ENCODE results near the gene TSSK6.
A peak's percentile ranks its signal among the peaks of the same experiment; 100 is the strongest.
"Not testable (repeated sequence)": the region's sequence is repeated elsewhere in the genome, so short reads cannot be mapped to it uniquely, and the experiment has no call there.

Gene TSSK6

DNA sequence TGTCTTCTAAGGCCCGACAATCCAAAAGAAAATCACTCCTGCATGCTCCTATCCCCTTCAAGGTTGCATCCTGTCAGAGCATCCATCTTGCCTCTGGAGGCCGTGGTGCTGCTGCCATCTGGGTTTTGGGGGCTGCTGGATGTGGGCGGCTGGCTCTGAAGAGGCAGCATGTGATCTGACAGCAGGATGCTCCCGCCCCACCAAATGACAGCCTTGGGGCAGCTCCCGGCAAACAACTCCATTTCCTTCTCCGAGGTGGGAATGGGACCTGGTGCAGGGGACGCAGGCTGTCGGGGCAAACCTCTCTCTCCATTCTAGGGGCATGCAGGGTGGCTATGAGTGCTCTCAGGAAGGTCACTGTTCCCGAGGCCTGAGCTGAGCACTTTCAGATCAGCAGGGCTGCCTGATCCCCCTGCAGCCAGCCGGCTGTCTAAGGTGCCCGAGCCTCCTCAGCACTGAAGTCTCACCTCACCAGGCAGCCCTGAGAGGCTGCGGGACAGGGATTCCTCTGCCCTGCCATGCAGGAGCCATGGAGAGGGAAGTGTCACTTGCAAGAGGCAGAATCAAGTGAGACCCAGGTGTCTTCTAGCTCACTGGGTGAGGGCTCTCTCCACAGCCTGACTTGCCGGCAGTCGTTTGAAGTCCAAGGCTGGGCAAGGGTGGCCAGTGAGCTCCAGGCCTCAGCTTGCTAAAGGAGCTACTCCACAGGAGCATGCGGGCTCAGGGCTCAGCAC is 28.8 kb downstream of the TSSK6 start:
- DNase-seq = no peak

DNA sequence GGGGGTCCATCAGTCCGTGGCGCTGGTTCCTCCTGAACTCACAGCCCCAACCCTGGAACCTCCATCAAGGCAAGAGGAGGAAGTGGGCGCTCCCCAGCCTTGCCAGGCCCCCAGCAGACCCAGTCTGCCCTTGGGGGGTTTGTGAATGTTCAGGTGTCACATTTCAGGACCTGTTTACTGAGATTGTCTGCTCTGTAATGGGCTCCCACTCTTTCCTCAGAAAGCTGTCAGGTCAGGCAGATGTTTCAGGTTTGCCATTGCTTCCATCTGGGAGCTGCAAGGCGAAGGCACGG is 29.4 kb downstream of the TSSK6 start:
- no peak for DNase-seq

DNA sequence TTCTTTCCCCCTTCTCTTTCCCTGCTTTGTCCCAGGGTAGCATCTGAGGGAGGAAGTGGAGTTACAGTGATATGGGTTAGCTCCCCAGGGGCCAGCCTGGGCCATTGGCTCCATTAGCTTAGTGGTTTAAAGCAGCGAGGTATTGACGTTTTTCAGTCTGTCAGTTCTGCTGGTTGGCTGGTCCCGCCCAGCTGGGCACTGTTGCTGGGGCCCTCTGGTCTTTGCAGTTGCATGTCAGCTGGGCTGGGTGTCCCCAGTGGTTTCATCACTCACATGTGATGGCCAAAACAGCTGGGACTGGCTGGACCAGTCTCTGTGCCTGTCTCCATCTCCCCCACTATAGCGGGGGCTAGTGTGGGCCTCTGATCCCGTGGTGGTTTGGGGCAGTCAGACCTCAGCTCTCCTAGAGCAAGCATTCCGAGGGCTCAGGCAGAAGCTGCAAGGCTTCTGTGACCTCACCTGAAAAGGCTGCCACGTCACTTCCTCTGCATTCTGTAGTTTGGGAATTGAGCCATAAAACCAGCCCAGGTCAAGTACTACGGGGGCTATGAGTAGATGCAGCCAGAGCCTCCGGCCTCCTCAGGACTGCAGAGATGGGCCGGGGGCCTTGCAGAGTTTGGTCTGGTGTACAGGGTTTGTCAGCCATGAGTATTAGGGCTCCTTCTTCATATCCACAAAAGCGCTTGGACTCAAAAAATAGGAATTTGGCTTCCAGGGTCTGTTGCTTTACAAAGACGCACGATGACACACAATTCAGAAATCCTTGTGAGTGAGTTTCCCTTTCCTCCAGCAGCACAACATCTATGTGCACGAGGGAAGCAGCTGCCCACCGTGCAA is 30.0 kb downstream of the TSSK6 start:
- DNase-seq = no peak

DNA sequence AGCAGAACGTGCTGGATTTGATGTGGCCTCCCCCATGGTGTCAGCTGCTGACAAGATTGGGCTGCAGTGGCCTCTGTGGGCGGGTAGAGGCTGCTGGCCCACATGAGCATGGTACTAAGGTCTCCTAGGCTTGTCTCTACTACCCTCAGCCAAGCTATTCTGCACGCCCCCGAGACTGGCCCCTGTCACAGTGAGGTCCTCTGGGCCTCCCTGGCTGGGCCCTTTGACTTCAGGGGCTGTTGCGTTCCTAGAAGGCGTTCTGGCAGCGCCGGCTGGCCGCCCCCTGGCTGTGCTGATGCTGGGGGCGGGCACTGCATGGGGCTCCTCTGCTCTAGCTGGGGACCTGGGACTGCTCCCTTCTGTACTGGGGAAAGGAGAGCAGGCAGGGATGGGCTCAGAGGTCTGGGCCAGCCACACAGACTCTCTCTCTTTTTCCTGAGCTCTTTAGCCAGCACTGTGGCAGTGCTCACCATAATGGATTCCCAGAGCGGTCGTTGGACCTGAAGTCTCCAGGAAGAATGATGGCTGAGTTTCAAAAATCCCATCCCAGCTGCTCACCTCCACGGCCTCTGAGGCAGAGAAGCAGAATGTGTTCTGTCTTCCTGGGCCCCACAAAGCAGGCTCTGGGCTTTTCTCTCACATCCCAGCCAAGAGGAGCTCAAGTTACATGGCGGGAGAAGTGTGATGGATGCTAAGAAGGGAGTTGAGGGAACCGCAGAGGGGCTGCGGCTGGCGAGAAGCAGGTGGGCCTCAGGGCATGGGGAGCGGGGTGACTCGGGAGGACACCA is 32.3 kb downstream of the TSSK6 start:
- peak; percentile 32 for DNase-seq

DNA sequence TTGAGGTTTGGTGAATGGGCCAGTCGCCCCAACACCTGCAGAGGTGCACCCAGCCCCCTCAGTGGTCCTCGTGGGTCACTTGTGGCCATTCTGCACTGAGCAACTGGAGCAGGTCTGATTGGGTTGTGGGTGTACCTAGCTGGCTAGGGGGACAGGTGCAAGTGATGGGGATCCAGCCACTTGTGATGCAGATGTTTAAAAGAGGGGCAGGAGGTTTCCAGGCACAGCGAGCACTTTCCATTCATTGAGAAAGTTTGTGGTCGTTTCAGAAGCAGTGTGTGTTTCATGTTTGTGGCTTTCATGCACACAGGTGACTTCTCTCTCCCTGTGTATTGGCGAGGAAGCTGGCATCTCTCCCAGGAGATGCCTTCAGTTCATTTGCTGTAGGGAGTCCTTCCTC is 34.7 kb downstream of the TSSK6 start:
- DNase-seq = peak; percentile 30

DNA sequence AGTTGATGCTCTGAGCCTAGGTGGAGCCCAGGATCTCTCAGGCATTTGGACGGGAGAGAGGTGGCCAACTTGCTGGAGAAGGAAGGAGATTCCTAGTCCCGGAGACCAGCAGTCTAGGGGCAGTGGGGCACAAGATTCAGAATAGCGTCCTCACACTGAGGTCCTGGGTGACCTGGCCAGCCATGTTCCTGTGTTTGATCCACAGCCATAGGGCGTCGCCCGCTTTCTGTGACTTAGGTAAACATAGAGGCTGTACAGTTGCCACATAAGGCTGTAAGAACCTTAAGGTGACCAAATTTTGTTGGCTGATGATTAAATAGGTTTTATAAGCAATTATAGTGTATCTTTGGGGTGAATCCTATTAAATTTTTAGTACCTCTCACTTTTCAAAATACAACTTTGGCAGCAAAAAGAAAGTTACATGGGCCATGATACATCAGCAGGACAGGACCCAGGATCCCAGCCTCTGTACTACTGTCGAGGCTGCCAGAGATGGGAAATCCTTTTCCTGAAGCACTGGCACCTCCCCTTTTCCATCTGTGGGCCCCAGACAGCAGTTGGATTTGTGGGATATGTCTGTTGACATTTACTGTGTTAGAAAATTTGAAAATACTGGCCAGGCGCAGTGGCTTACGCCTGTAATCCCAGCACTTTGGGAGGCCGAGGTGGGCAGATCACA is 37.5 kb downstream of the TSSK6 start:
- no peak for DNase-seq

DNA sequence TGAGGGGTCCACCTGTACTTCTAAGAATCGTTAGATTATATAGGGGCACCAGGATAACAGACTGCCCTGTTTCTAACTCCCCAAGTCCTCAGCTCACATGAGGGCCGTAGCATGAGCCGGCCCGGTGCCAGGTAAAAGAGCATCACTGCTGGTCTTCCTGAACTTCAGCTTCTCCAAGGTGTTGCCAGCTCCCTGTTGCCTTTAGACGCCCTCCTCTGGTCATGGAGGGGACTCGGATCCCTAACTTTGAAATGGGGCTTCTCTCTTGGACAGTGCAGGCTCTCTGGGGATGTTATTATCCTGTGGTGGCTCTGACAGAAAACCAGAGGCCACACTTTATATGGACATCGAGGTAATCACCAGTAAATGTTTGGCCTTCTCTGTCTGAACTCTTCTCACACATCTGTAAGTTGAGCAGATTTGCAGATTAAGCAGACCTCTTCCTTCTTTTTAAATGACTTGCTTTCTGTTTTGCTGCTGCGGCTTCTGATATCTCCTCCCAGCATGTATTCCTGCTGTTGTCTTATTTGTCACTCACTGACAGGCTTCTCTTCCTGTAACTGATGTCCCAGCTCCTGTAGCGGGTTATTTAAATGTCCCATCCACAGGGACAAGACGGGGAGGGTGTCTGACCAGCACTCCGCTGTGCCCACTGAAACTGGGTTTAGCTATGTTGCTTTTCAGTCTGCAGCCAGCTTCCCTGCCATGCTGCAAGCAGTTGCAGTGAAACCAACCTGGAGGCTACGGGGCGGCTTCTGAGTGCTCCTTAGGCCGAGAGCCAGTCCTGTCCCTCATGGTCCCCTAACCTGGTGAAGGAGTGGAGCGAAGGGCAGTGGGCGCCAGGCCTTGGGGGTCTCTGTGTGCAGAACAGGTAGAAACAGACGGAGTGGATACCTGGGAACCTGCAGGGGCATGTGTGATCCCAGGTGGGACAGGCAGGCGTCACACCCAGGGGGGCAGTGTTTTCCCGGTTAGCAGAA is 39.2 kb downstream of the TSSK6 start:
- no peak for DNase-seq

DNA sequence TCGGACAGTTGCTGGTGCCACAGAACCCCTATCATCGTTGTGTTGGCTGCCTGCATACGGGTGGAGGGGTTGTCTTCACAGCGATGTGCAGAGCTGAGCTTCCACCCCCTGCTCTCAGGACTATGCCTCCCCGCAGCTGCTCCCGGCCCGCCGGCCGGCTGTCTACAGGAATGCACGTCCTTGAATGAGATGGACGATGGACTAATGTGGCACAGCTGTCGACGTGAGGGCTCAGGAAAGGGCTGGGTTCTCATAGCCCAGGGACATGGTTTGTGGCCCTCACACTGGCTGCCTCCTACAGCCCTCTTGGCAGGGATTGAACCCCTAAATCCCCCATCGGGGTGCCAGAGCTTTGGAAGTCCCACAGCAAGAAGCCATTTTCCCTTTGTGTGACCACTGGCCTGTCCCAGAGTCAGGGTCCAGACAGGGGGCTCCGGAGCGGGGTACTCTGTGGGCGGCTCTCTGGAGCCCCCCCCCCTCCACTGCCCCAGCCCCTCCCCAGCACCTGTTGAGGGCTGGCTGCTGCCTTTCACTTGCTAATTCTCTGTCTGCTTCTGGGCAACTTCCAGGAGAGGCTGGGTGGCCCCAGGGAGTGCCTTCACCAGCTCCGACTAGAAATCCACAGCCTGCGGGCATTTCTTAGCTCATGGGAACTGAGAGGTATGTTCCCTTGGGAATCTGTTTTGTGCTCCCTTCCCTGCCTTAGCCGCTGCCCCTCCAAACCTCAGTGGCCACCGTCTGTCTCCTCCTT is 40.2 kb downstream of the TSSK6 start:
- DNase-seq = no peak

DNA sequence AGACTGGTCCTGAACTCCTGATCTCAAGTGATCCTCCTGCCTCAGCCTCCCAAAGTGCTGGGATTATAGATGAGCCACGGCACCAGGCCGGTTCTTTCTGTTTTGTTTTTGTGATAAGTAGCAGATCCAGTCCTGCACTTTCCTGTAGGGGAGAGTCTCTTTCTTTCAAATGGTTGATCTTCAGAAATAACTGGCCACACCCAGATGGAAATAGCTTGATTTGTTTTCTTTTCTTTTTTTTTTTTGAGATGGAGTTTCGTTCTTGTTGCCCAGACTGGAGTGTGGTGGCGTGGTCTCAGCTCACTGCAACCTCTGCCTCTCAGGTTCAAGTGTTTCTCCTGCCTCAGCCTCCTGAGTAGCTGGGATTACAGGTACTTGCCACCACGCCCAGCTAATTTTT is 43.2 kb downstream of the TSSK6 start:
- not testable (repeated sequence) for DNase-seq

DNA sequence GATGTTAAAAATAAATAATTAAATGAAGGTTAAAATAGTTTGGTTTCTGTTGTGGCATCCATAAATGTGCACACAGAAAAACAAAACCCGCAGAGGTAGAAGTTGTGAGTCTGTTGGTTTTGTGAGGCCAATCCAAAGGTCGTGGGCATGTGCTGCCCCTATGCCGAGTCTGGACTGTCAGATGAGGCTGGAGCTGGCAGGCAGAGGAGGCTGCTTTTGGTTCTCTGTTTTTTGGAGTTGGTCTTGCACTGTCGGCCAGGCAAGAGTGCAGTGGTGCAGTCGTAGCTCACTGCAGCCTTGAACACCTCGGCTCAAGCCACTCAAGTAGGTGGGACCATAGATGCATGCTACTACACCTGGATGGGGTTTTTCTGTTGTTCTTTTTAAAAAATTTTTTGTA is 43.7 kb downstream of the TSSK6 start:
- no peak for DNase-seq

DNA sequence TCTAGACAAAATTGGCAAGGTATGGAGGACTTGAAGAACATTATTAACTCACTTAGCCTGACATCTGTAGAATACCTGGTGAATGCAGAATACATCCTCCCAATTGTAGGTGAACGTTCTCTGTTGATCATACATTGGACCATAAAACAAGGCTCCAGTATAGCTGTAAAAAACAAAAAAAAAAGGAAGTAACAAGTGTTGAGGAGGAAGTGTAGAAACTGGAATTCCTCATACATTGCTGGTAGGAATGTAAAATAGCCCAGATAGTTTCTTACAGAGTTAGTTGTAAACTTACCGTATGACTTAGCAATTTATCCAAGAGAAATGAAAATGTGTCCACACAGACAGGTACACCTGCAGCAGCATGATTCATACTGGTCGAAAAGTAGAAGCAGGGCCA is 44.8 kb downstream of the TSSK6 start:
- DNase-seq = no peak

DNA sequence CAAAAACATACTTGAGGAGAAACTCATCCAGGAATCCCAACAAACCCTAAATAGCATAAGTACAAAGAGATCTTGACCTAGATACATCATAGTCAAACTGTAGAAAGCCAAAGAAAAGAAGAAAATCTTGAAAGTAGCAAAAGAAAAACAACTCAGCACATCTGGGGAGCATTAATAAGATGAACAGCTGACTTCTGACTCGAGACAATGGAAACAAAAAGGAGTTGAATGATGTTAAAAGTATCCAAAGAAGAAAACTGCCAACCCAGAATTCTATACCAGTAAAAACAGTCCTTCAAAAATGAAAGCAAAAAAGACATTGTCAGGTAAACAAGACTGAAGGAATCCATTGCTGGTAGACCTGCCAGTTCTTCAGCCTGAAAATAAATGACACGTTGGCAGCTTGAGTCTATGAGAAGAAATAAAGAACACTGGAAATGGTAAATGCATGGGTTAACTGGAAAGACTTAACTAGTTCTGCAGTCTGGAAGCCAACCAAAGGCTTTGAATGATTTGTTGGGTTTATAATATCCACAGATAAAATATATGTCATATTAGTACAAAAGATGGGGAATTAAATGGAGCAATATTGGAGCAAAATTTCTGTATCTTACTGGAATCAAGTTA is 46.8 kb downstream of the TSSK6 start:
- DNase-seq = no peak

DNA sequence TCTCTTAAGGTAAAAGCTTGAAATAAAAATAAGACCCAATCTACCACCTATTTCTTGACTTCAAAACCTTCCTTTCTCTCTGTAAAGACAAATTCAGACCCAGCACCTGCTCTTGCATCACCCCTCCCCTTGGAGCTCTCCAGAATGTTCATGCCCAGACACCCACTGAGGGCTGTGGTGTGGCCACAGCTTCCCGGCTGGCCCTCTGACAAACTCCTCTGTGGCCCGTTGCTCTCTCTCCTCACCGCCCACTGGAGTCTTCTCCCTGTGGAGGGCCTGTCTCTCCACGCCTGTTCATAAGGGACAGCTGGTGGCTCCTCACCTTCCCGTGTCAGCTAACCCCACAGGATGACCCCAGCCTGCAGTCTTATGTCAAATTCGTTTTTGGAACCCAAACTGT is 49.1 kb downstream of the TSSK6 start:
- no peak for DNase-seq

DNA sequence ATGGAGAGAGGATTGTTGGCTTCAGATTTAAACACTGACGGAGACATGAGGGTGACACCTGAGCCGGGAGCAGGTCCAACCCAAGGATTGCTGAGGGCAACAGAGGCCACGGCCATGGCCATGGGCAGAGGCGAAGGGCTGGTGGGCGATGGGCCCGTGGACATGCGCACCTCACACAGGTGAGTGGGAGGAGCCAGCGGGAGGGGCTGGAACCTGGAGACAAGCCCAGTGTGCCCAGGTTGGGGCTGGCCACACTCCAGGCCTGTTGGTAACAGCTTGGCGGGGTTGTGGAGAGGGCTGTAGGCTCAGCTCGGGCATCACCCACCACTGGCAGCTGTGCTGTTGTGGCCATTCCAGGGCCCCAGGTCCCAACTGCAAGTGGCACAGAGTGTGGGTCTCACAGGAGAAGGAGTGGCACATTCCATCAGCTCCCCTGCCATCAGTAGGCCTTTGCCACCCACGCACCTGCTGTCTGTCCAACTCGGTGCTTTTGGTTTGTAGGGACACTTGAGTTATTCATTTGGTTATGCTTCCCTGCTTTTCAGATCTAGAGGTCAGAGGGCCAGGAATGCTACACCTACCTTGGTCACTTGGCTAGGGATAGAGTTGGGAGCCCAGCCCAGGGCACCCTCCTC is 49.8 kb downstream of the TSSK6 start:
- no peak for DNase-seq

DNA sequence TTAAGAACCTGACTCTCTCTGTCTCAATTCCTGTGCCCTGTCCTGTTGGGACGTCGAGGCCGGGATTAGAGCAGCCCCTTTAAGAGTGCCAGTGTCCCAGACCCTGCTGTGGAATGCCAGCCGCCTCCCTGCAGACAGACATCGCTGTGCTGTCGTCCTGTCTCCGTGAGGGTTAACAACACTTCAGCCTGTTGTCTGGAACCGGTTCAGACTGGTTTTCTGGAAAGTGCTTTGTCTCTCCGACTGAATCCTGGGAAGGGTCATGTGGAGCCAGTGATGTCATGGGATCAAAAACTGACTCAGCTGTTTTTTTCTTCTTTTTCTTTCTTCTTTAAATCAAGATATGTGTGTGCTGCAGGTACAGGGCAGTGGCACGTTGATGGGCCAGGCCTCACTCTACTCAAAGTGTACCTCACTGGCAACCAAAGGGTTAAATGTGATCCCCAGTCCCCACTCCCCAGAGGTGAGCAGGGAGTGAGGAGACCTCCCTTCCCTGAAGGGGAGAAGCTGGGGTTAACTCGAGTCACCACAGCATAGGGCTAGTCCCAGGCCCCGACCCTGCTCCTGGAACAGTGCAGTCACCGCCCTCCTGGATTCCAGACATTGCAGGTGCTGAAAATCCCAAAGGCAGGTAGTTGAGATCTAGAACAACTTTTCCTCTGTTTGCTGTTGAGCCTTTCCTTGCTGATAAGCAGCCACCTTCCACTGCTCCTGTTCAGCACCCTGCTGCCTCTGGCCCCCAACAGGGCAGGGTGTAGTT is 50.8 kb downstream of the TSSK6 start:
- no peak for DNase-seq

All from NCI-H2107 (cell line).